Panc1 (cell line): ENCODE results near the gene ERF. TPM values are rescaled to one million over a fixed set of nuclear protein-coding genes. Genes with fewer than 3 reads are reported as not detected.

Source experiments
- ATAC-seq: fragments of 200-7000 bp; cut with Tn5 transposase; 2 replicates; pipeline ENCODE4 v1.9.1; 2020; ENCODE audit warnings: mild to moderate bottlenecking, moderate library complexity
- BruUV-seq: library from RNA; stranded (reverse); fragments of 400-500 nt; replicated peaks from 2 replicates; lab custom pipeline; 2021; lab: Mats Ljungman, UMichigan
- CTCF ChIA-PET: fragments of 300-600 bp; sonication (Branson Sonifier 250); formaldehyde crosslinking; loops from one replicate; lab custom pipeline; 2022; ENCODE audit warnings: antibody characterized with exemption; lab: Charles Lee
- POLR2A ChIA-PET: fragments of 300-600 bp; sonication (Branson Sonifier 250); formaldehyde crosslinking; loops from one replicate; lab custom pipeline; 2022; ENCODE audit warnings: antibody characterized with exemption; lab: Charles Lee
- DNase-seq: peaks from one replicate; pipeline ENCODE4 v3.0.0-alpha.2; 2010; ENCODE audit warnings: low read depth, low spot score
- H3K27ac ChIP-seq: 2 replicates; pipeline ENCODE4 v1.5.1; 2011; ENCODE audit warnings: mild to moderate bottlenecking, low read length, inconsistent platforms
- H3K27me3 ChIP-seq: fragments of 200-500 bp; sonication (Bioruptor generic); 2 replicates; pipeline ENCODE4 v1.6.0; 2014; ENCODE audit warnings: low read length, inconsistent platforms; ENCODE audit not compliant: control insufficient read depth, insufficient read depth
- H3K36me3 ChIP-seq: fragments of 200-500 bp; sonication (Bioruptor generic); 2 replicates; pipeline ENCODE4 v1.5.1; 2014; ENCODE audit warnings: inconsistent platforms, mild to moderate bottlenecking, low read length, moderate library complexity; ENCODE audit not compliant: control insufficient read depth, insufficient read depth
- H3K4me1 ChIP-seq: 2 replicates; pipeline ENCODE4 v1.5.1; 2011; ENCODE audit warnings: inconsistent platforms, mild to moderate bottlenecking, low read length, moderate library complexity; ENCODE audit not compliant: control insufficient read depth, insufficient read depth
- H3K4me3 ChIP-seq, 2 experiments: 2 replicates each; pipeline ENCODE4 v1.5.1; 2011 to 2012; ENCODE audit warnings: low read depth in 2 of 2, low read length in 2 of 2, mild to moderate bottlenecking in 2 of 2, inconsistent platforms in 1 of 2, moderate library complexity in 1 of 2
- H3K9me3 ChIP-seq: fragments of 200-500 bp; sonication (Bioruptor generic); 2 replicates; pipeline ENCODE4 v1.5.1; 2014; ENCODE audit warnings: low read depth, mild to moderate bottlenecking, inconsistent platforms, low read length, moderate library complexity; ENCODE audit not compliant: control insufficient read depth, insufficient read depth
- POLR2AphosphoS5 ChIP-seq: IDR thresholded peaks from 2 replicates; pipeline ENCODE4 v1.6.1; 2012; ENCODE audit warnings: mild to moderate bottlenecking, low read depth, low read length, moderate library complexity
- SIN3A ChIP-seq: IDR thresholded peaks from 2 replicates; pipeline ENCODE4 v1.6.1; 2012; ENCODE audit warnings: low read depth, mild to moderate bottlenecking, low read length, moderate library complexity, borderline replicate concordance; ENCODE audit not compliant: insufficient read depth
- TCF7L2 ChIP-seq: IDR thresholded peaks from 2 replicates; pipeline ENCODE4 v1.6.1; 2011; ENCODE audit warnings: mild to moderate bottlenecking, low read depth, low read length, inconsistent platforms
- in situ Hi-C: cut with HindIII; loops from 2 replicates; pipeline ENCODE4 v1.10.0; 2016; ENCODE audit warnings: low sequenced_read_pairs, low pct_unique_long_range_greater_than_20kb
- intact Hi-C: fragments of 100-400 bp; cut with micrococcal nuclease; formaldehyde crosslinking; loops from one replicate; pipeline ENCODE4 v1.10.0; 2022; ENCODE audit not compliant: unreplicated experiment
- total RNA-seq: library from RNA; stranded (reverse); gene quantifications from one replicate; pipeline ENCODE4 v1.2.1, GENCODE V29; 2021; ENCODE audit not compliant: unreplicated experiment
- TF ChIP-seq, protein P1 (sequence below), 2 experiments: IDR thresholded peaks; 2 replicates each; pipeline ENCODE4 v1.6.1; 2011 to 2012; ENCODE audit warnings: low read depth in 2 of 2, control low read depth in 1 of 2, low read length in 1 of 2, mild to moderate bottlenecking in 1 of 2, moderate library complexity in 1 of 2; ENCODE audit not compliant: insufficient read depth in 1 of 2
- TF ChIP-seq, protein P2 (sequence below): fragments of 450-650 bp; IDR thresholded peaks from 2 replicates; pipeline ENCODE4 v1.5.1; 2017; ENCODE audit warnings: mild to moderate bottlenecking

ERF gene
- total RNA-seq, 1 experiment from 2014 or later, result 85.7 TPM

DNA sequence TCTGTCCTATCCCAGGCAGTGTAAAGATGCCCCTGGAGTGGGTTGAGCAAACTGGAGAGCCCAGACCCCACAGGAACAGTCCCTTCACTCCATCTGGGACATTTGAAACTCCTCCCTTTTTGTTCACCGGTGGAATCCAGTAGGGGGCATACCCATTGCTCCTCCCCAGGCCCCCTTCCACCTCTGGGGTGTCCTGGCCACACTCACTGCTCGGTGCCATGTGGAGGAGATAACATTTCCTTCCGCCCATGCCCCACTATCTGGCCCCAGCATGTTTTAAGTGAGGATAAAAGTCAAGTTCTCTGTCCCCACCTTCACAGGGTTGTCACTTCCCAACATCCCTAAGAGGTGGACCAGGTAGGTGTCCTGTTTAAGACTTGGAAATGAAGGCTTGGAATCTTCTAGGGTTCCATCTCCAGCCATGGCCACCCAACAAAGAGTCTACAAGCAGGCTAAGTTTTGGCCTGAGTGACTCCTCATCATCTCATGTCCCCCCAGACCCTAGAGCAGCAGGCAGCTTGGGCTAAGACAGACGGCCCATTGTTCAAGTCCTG lies 25.6 kb downstream of the ERF start:
- no peaks in the 10 kb centered on the region for H3K9me3 ChIP-seq
- ChIA-PET CTCF (interaction anchor here (1.0 kb wide), 1 partner anchor 108 kb away, joined by 3 read pairs; no protein-coding TSS in a partner anchor), POLR2A (no interaction called here)
- DNase-seq (no peak), ATAC-seq (peak; percentile 5; the same call in 1 of the 2 replicates)
- no TSS peak for BruUV-seq
- no peaks in the 10 kb centered on the region for H3K27me3 ChIP-seq
- H3K36me3 ChIP-seq, result 0 out of 2 replicates have a peak, but pooled peaks cover 2% of the 10 kb centered on the region
- intact Hi-C loops, result no loop called here
- TF ChIP-seq SIN3A (no peak), TCF7L2 (no peak), POLR2AphosphoS5 (no peak)
- TF ChIP-seq, protein P1, sequence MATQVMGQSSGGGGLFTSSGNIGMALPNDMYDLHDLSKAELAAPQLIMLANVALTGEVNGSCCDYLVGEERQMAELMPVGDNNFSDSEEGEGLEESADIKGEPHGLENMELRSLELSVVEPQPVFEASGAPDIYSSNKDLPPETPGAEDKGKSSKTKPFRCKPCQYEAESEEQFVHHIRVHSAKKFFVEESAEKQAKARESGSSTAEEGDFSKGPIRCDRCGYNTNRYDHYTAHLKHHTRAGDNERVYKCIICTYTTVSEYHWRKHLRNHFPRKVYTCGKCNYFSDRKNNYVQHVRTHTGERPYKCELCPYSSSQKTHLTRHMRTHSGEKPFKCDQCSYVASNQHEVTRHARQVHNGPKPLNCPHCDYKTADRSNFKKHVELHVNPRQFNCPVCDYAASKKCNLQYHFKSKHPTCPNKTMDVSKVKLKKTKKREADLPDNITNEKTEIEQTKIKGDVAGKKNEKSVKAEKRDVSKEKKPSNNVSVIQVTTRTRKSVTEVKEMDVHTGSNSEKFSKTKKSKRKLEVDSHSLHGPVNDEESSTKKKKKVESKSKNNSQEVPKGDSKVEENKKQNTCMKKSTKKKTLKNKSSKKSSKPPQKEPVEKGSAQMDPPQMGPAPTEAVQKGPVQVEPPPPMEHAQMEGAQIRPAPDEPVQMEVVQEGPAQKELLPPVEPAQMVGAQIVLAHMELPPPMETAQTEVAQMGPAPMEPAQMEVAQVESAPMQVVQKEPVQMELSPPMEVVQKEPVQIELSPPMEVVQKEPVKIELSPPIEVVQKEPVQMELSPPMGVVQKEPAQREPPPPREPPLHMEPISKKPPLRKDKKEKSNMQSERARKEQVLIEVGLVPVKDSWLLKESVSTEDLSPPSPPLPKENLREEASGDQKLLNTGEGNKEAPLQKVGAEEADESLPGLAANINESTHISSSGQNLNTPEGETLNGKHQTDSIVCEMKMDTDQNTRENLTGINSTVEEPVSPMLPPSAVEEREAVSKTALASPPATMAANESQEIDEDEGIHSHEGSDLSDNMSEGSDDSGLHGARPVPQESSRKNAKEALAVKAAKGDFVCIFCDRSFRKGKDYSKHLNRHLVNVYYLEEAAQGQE (IDR thresholded peaks at IDR 0.05; ENCODE audit: insufficient read depth in 1 of 2, low read depth in 2 of 2, low read length in 1 of 2), result no peak
- TF ChIP-seq, protein P2, sequence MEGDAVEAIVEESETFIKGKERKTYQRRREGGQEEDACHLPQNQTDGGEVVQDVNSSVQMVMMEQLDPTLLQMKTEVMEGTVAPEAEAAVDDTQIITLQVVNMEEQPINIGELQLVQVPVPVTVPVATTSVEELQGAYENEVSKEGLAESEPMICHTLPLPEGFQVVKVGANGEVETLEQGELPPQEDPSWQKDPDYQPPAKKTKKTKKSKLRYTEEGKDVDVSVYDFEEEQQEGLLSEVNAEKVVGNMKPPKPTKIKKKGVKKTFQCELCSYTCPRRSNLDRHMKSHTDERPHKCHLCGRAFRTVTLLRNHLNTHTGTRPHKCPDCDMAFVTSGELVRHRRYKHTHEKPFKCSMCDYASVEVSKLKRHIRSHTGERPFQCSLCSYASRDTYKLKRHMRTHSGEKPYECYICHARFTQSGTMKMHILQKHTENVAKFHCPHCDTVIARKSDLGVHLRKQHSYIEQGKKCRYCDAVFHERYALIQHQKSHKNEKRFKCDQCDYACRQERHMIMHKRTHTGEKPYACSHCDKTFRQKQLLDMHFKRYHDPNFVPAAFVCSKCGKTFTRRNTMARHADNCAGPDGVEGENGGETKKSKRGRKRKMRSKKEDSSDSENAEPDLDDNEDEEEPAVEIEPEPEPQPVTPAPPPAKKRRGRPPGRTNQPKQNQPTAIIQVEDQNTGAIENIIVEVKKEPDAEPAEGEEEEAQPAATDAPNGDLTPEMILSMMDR, result no peak
- peaks cover 8% of the 10 kb centered on the region; the same call in 1 of the 2 replicates for H3K4me1 ChIP-seq
- H3K27ac ChIP-seq, result no peak overlapping the region
- H3K4me3 ChIP-seq, result no peak overlapping the region
- in situ Hi-C loops, result no loop called here

DNA sequence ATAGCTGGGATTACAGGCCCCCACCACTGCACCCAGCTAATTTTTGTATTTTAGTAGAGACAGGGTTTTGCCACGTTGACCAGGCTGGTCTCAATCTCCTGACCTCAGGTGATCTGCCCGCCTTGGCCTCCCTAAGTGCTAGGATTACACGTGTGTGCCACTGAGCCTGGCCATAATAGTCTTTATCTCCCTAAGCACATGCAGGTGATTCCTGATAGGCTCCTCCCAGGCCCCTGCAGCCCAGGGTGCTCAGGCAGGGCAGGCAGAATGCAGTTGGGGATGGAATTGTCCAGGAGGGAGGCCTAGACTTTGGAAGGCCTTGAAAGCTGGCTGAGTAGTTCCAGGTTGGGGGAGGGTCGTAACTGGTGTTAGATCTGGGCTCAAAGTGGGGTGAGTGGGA lies 26.3 kb downstream of the ERF start:
- in situ Hi-C loops, result no loop called here
- CTCF ChIA-PET, result no interaction called here
- 0 out of 2 replicates have a peak, but pooled peaks cover 2% of the 10 kb centered on the region for H3K36me3 ChIP-seq

More for the DNA sequence above, 26.3 kb downstream of the ERF start:
- Histone ChIP-seq H3K27ac (no peak overlapping the region), H3K27me3 (no peaks in the 10 kb centered on the region), H3K9me3 (no peaks in the 10 kb centered on the region), H3K4me3 (no peak overlapping the region), H3K4me1 (peaks cover 8% of the 10 kb centered on the region; the same call in 1 of the 2 replicates)
- DNase-seq (no peak), ATAC-seq (no peak)
- POLR2A ChIA-PET, result no interaction called here
- BruUV-seq, result no TSS peak
- intact Hi-C loops, result no loop called here
- no peak for TF ChIP-seq SIN3A
- TF ChIP-seq TCF7L2, result no peak
- TF ChIP-seq POLR2AphosphoS5, result no peak
- TF ChIP-seq, protein P1 (IDR thresholded peaks at IDR 0.05; ENCODE audit: insufficient read depth in 1 of 2, low read depth in 2 of 2, low read length in 1 of 2), result no peak
- TF ChIP-seq, protein P2, result no peak
